H1 (cell line): ENCODE measurements around the gene CAPN13. TPM values are rescaled to one million over a fixed set of nuclear protein-coding genes. Genes with fewer than 3 reads are reported as not detected.

Experiments
- CTCF ChIA-PET: fragments of 300-600 bp; sonication (Branson Sonifier 250); formaldehyde crosslinking; loops from one replicate; lab custom pipeline; 2021; ENCODE audit not compliant: partially characterized antibody; lab: Charles Lee
- POLR2A ChIA-PET: fragments of 300-600 bp; sonication (Branson Sonifier 250); formaldehyde crosslinking; loops from one replicate; lab custom pipeline; 2021; ENCODE audit warnings: inconsistent platforms; ENCODE audit not compliant: partially characterized antibody; lab: Charles Lee
- DNase-seq, 2 experiments: peaks; one replicate each; pipeline versions ENCODE4 v3.0.0 to v3.0.0-alpha.2; 2010 to 2022; ENCODE audit warnings: low spot score in 2 of 2, low read depth in 1 of 2, mixed read lengths in 1 of 2
- FAIRE-seq: peaks from 2 replicates; lab custom pipeline; 2011; peaks lifted over from hg19 to GRCh38; lab: Jason Lieb, UNC
- H2AFZ ChIP-seq: 2 replicates; pipeline ENCODE4 v1.8.1; 2012; ENCODE audit warnings: low read length, inconsistent platforms
- H2AK5ac ChIP-seq: 2 replicates; pipeline ENCODE4 v1.6.1; 2013; ENCODE audit warnings: low read depth, low read length
- H2BK120ac ChIP-seq: replicated peaks from 2 replicates; pipeline ENCODE3; 2013; ENCODE audit warnings: low read depth, low read length, inconsistent platforms
- H2BK12ac ChIP-seq: 2 replicates; pipeline ENCODE4 v1.6.1; 2013; ENCODE audit warnings: low read depth, low read length
- H2BK15ac ChIP-seq: 2 replicates; pipeline ENCODE4 v1.6.1; 2013; ENCODE audit warnings: low read length
- H2BK20ac ChIP-seq: 2 replicates; pipeline ENCODE4 v1.6.1; 2013; ENCODE audit warnings: low read length
- H2BK5ac ChIP-seq: 2 replicates; pipeline ENCODE4 v1.6.1; 2013; ENCODE audit warnings: low read depth, low read length
- H3K14ac ChIP-seq: 2 replicates; pipeline ENCODE4 v1.6.1; 2013; ENCODE audit warnings: inconsistent platforms; ENCODE audit not compliant: insufficient read length
- H3K18ac ChIP-seq: 2 replicates; pipeline ENCODE4 v1.6.1; 2013; ENCODE audit warnings: low read length; ENCODE audit errors: extremely low read depth
- H3K23ac ChIP-seq: 2 replicates; pipeline ENCODE4 v1.6.1; 2013; ENCODE audit warnings: inconsistent platforms; ENCODE audit not compliant: insufficient read length
- H3K23me2 ChIP-seq: 2 replicates; pipeline ENCODE4 v1.6.1; 2013; ENCODE audit warnings: low read depth, low read length
- H3K27ac ChIP-seq: 2 replicates; pipeline ENCODE4 v1.6.1; 2011; ENCODE audit warnings: low read depth, low read length, inconsistent platforms
- H3K27me3 ChIP-seq, 4 experiments: replicated peaks in 1 of 4; 1 replicate in 1 of 4; 2 replicates in 3 of 4; pipeline versions ENCODE4 v1.6.1 to v1.8.1; 2011 to 2013; ENCODE audit warnings: low read length in 3 of 4, mild to moderate bottlenecking in 3 of 4, inconsistent platforms in 2 of 4, mixed read lengths in 2 of 4, moderate library complexity in 1 of 4; ENCODE audit not compliant: control insufficient read depth in 3 of 4, insufficient read depth in 3 of 4; ENCODE audit errors: extremely low read depth in 1 of 4
- H3K36me3 ChIP-seq, 4 experiments: 2 replicates each; pipeline versions ENCODE4 v1.6.1 to v1.8.1; 2011 to 2013; ENCODE audit warnings: mild to moderate bottlenecking in 4 of 4, low read length in 3 of 4, moderate library complexity in 2 of 4, control low read depth in 1 of 4, inconsistent platforms in 1 of 4; ENCODE audit not compliant: insufficient read depth in 4 of 4, control insufficient read depth in 2 of 4
- H3K4ac ChIP-seq: replicated peaks from 2 replicates; pipeline ENCODE3; 2013; ENCODE audit warnings: low read length, low read depth, mixed read lengths, inconsistent platforms; ENCODE audit not compliant: insufficient read length
- H3K4me1 ChIP-seq, 4 experiments: replicated peaks in 1 of 4; 1 replicate in 1 of 4; 2 replicates in 3 of 4; pipeline versions ENCODE4 v1.6.1 to v1.8.1; 2011 to 2013; ENCODE audit warnings: low read length in 3 of 4, inconsistent platforms in 2 of 4, mixed read lengths in 1 of 4; ENCODE audit not compliant: insufficient read depth in 4 of 4, control insufficient read depth in 3 of 4
- H3K4me2 ChIP-seq, 2 experiments: 2 replicates each; pipeline versions ENCODE4 v1.6.1 to v1.8.1; 2011 to 2013; ENCODE audit warnings: low read depth in 2 of 2, low read length in 2 of 2, control low read depth in 1 of 2, inconsistent platforms in 1 of 2, mild to moderate bottlenecking in 1 of 2; ENCODE audit not compliant: insufficient read depth in 1 of 2
- H3K4me3 ChIP-seq, 4 experiments: fragments of 200-600, 300-600 bp in 1 of 4; sonication (generic), shearing (Covaris generic), sonication (Bioruptor Twin) in 1 of 4; 2 replicates each; pipeline versions ENCODE4 v1.5.1 to v1.8.1; 2011 to 2016; ENCODE audit warnings: low read length in 4 of 4, low read depth in 3 of 4, control low read depth in 2 of 4, inconsistent platforms in 2 of 4, mild to moderate bottlenecking in 2 of 4, mixed read lengths in 1 of 4, moderate library complexity in 1 of 4; ENCODE audit not compliant: insufficient read depth in 2 of 4; ENCODE audit errors: extremely low read depth in 1 of 4
- H3K56ac ChIP-seq: replicated peaks from 2 replicates; pipeline ENCODE3; 2013; ENCODE audit warnings: low read depth, mild to moderate bottlenecking, mixed read lengths, low read length, inconsistent platforms; ENCODE audit not compliant: insufficient read length
- H3K79me1 ChIP-seq: 2 replicates; pipeline ENCODE4 v1.6.1; 2013; ENCODE audit warnings: low read depth, low read length, control low read depth
- H3K79me2 ChIP-seq, 2 experiments: 2 replicates each; pipeline versions ENCODE4 v1.6.1 to v1.8.1; 2012 to 2013; ENCODE audit warnings: low read length in 2 of 2, mild to moderate bottlenecking in 2 of 2, inconsistent platforms in 1 of 2; ENCODE audit not compliant: insufficient read depth in 2 of 2, control insufficient read depth in 1 of 2
- H3K9ac ChIP-seq, 4 experiments: replicated peaks in 1 of 4; 1 replicate in 1 of 4; 2 replicates in 3 of 4; pipeline versions ENCODE4 v1.6.1 to v1.8.1; 2011 to 2013; ENCODE audit warnings: low read depth in 3 of 4, low read length in 3 of 4, control low read depth in 2 of 4, mild to moderate bottlenecking in 2 of 4, moderate library complexity in 2 of 4, inconsistent platforms in 1 of 4; ENCODE audit errors: extremely low read depth in 1 of 4
- H3K9me3 ChIP-seq, 2 experiments: 2 replicates each; pipeline versions ENCODE4 v1.6.1 to v1.8.1; 2012 to 2013; ENCODE audit warnings: mild to moderate bottlenecking in 2 of 2, moderate library complexity in 2 of 2, control low read depth in 1 of 2, inconsistent platforms in 1 of 2, low read depth in 1 of 2, low read length in 1 of 2, mixed read lengths in 1 of 2; ENCODE audit not compliant: insufficient read depth in 2 of 2
- H4K20me1 ChIP-seq, 2 experiments: replicated peaks in 1 of 2; 2 replicates each; pipeline versions ENCODE3 to v1.8.1; 2011 to 2013; ENCODE audit warnings: inconsistent platforms in 2 of 2, low read length in 2 of 2, mild to moderate bottlenecking in 1 of 2; ENCODE audit not compliant: insufficient read depth in 2 of 2, control insufficient read depth in 1 of 2
- H4K5ac ChIP-seq: 2 replicates; pipeline ENCODE4 v1.6.1; 2013; ENCODE audit warnings: low read length, low read depth, mixed read lengths, inconsistent platforms; ENCODE audit not compliant: insufficient read length
- H4K8ac ChIP-seq: 2 replicates; pipeline ENCODE4 v1.8.0; 2013; ENCODE audit warnings: mild to moderate bottlenecking, moderate library complexity, low read length, inconsistent platforms; ENCODE audit not compliant: insufficient read depth; ENCODE audit errors: extremely low read depth
- H4K91ac ChIP-seq: replicated peaks from 2 replicates; pipeline ENCODE3; 2013; ENCODE audit warnings: low read length, mixed read lengths, inconsistent platforms; ENCODE audit not compliant: insufficient read length
- CREB1 ChIP-seq: IDR thresholded peaks from 2 replicates; pipeline ENCODE4 v1.6.1; 2012; ENCODE audit warnings: inconsistent platforms
- RXRA ChIP-seq: IDR thresholded peaks from 2 replicates; pipeline ENCODE4 v1.6.1; 2011; ENCODE audit warnings: low read depth, mild to moderate bottlenecking, low read length, moderate library complexity; ENCODE audit not compliant: insufficient read depth
- WGBS, 2 experiments: shearing (Covaris generic) in 1 of 2; methylation state at CpG; one replicate each; pipeline versions ENCODE4 v1.1.6 to v1.1.7; 2013 to 2015; ENCODE audit warnings: low lambda C conversion rate in 2 of 2, mixed read lengths in 2 of 2, inconsistent platforms in 1 of 2, low coverage in 1 of 2, missing lambda C conversion rate in 1 of 2; ENCODE audit not compliant: insufficient replicate concordance in 2 of 2, insufficient coverage in 1 of 2, insufficient read length in 1 of 2; ENCODE audit errors: extremely low coverage in 1 of 2, missing lambda C conversion rate in 1 of 2; 5-methylcytosine and 5-hydroxymethylcytosine counted together
- polyA plus RNA-seq, 7 experiments: library from polyadenylated mRNA; depleted of rRNA in 3 of 7; stranded (reverse) in 5 of 7; unstranded in 2 of 7; fragments of >200 nt in 5 of 7; fragments of 200-250 nt in 2 of 7; gene quantifications; 1 replicate in 5 of 7; 2 replicates in 1 of 7; 4 replicates in 1 of 7; pipeline versions ENCODE4 v1.2.1 to v1.2.3, GENCODE V29; 2011 to 2013; ENCODE audit warnings: missing spikeins in 2 of 7, mixed read lengths in 2 of 7
- total RNA-seq: library from RNA; stranded (reverse); fragmentation: NEBNext Ultra II Directional; extraction: Animal tissue kit (Norgen Biotek cat#: 25700); gene quantifications from 2 replicates; pipeline ENCODE4 v1.2.1, GENCODE V29; 2021

CAPN13 gene
- total and polyA plus RNA-seq, 2 of the 8 experiments (the other 6 are each of a cell fraction or from before 2014, with no cell fraction given), result 2.4 TPM

DNA sequence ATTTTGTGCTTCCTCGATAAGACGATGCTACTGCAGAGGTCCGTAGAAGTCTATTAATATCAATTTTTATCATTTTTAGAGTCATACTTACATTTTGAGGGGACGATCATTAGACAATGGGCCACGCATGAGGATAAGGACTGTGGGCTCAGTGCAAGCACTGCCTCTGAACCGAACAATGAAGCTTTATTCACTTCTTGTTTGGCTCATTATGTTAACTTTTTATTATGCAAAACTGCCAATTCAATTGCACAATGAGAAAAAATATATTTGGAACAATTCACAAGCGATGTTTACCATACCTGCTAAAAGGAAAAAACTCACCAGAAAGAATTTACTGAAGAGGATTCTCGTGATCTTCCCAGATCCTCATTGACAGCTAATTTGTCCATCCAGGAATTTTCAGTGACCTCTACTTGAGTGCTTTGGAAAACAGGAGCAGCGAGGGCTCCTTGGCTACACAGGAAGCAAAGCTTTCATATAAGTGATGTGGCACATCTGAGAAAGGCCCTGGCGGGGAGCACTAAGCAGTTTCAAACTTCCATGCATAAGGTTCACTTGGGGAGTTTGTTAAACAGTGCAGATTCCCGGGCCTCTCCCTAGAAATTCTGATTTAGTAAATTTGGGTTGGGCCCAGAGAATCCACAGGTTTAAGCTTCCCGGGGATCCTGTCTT is 13.3 kb upstream of the CAPN13 start:
- Histone ChIP-seq H3K27ac (no peak overlapping the region), H3K4ac (no peak overlapping the region)
- 84% methylated on average over 12 of the region's 12 CpGs; no CpG with 5 or more reads in 1 of the 2 experiments for WGBS, 2 experiments
- TF ChIP-seq RXRA (no peak), CREB1 (no peak)

More for the DNA sequence above, 13.3 kb upstream of the CAPN13 start:
- no peak for DNase-seq
- H4K91ac ChIP-seq, result no peak overlapping the region
- no peak overlapping the region for H4K5ac ChIP-seq
- H3K4me3 ChIP-seq, result no peak overlapping the region
- no peak overlapping the region for H2AFZ ChIP-seq
- H3K9me3 ChIP-seq, result no peaks in the 10 kb centered on the region
- no peaks in the 10 kb centered on the region for H3K23me2 ChIP-seq
- H3K79me1 ChIP-seq, result no peaks in the 10 kb centered on the region
- no peak overlapping the region for H3K4me2 ChIP-seq
- H2BK120ac ChIP-seq, result no peak overlapping the region
- CTCF ChIA-PET, result interaction anchor here (0.6 to 2.0 kb wide), 7 partner anchors 23 to 331 kb away, joined by 3 to 8 read pairs (median 4); no protein-coding TSS in a partner anchor
- H3K14ac ChIP-seq, result no peak overlapping the region
- no peak overlapping the region for H2BK5ac ChIP-seq
- POLR2A ChIA-PET, result interaction anchor here (0.7 kb wide), 1 partner anchor 1364 kb away, joined by 3 read pairs; no protein-coding TSS in a partner anchor
- H3K4me1 ChIP-seq, result peaks cover 0 to 4% (median 0%) of the 10 kb centered on the region in 4 experiments; a peak in 3 of 7 replicates
- no peak overlapping the region for H2BK20ac ChIP-seq
- no peaks in the 10 kb centered on the region for H3K79me2 ChIP-seq
- H2BK12ac ChIP-seq, result no peak overlapping the region
- no peak overlapping the region for H3K18ac ChIP-seq
- H2BK15ac ChIP-seq, result no peak overlapping the region
- FAIRE-seq, result no peak
- no peak overlapping the region for H3K56ac ChIP-seq
- H3K23ac ChIP-seq, result no peak overlapping the region
- H3K27me3 ChIP-seq, result no peaks in the 10 kb centered on the region; a peak in 1 of 7 replicates
- H3K36me3 ChIP-seq, result no peaks in the 10 kb centered on the region
- H4K8ac ChIP-seq, result no peak overlapping the region
- H2AK5ac ChIP-seq, result no peak overlapping the region
- no peaks in the 10 kb centered on the region for H4K20me1 ChIP-seq
- no peak overlapping the region; a peak in 1 of 7 replicates for H3K9ac ChIP-seq
